GM21390 (cell line): Measurements from ENCODE around the gene EARS2.
"Not testable (repeated sequence)": the region's sequence is repeated elsewhere in the genome, so short reads cannot be mapped to it uniquely, and the experiment has no call there.

Source experiments
- ATAC-seq: cut with Tn5 transposase; IDR thresholded peaks from one replicate; pipeline ENCODE4 v1.9.1; 2021; ENCODE audit not compliant: unreplicated experiment

The EARS2 gene

DNA sequence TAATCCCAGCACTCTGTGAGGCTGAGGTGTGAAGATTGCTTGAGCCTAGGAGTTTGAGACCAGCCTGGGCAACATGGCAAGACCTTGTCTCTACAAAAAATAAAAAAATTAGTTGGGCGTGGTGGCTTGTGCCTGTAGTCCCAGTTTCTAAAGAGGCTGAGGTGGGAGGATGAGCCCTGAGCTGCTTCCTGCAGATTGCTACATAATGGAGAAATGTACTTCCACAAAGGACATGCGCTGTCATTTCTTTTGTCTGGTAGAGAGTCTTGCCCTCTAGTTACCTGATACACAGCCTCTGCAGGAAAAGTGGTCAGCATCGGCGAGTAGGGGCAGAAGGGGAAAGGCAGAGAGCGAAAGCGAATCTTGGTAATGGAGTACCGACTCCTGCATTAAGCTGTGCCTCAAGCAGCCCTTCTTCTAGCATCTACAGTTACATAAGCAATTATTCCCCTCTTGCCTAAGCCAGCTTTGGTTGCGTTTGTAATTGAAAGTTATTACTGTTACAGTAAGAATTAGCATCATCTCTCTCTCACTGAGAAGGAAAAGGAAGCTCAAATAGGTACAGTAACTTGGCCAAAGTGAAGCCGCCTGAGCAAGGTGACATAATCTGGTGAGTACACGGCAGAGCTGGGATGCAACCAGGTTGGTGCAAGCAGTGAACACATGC lies 28.4 kb downstream of the EARS2 start:
- no peak for ATAC-seq

DNA sequence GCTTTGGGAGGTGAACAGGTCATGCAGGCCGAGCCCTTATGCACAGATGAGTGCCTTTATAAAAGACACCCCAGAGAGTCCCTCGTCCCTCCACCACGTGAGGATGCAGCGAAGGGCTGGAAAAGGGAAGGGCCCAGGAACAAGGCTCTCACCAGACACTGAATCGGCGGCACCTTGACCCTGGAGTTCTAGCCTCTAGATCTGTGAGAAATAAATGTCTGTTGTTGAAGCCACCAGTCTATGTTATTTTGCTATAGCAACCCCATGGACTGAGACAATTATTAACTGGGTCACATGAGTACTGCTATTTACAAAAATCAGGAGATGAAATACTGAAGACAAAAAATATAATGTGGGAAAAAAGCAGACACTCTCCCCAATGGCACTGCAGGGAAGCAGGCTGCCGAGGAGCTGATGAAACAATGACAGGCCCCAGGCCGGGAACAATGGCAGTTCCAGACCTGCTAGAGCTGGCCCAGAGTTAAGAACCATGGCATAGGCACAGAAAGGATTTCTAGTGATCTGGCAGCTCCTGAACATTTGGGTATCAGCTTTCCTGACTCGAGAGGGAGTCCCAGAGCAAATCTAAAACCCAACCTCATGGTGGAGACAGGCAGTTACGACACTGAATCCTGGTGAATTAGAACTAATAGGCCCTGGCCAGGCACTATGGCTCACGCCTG lies 29.0 kb downstream of the EARS2 start:
- no peak for ATAC-seq

DNA sequence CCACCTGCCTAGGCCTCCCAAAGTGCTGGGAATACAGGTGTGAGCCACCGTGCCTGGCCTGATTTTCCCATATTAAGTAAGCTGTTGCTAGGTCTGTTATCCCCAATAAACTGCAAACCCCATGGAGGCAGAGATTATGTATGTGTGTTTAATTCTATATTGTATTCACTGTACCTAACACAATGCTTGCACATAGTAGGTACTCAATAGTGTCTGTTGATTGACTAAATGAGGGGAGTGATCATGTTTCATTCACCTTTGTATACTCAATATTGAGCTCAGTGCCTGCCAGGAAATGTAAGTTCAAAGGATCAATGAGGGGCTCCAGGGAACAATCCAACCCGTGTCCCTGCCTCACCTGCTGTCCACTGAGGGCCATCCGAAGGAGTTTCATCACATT lies 32.3 kb downstream of the EARS2 start:
- ATAC-seq: no peak

DNA sequence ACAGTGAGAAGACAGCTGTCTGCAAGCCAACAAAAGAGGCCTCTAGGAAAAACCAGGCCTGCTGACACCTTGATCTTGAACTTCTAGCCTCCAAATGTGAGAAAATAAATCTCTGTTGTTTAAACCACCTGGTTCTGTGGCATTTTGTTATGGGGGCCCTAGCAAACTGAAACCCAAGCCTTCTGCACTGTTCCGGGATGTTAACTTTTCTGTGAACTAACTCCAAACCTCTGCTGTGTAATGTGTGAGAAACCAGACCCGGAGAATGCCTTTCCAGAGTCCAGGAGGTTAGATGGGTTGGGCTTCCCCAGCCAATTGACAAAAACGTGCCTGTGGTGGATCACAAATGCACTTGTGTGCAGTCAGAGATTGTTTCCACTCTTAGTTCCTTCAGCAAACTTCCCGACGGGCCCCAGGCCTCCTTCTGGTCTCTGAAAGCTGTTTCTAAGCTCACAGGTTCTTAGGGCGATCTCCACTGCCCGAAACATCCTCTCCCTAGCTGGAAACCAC lies 33.2 kb downstream of the EARS2 start:
- no peak for ATAC-seq

DNA sequence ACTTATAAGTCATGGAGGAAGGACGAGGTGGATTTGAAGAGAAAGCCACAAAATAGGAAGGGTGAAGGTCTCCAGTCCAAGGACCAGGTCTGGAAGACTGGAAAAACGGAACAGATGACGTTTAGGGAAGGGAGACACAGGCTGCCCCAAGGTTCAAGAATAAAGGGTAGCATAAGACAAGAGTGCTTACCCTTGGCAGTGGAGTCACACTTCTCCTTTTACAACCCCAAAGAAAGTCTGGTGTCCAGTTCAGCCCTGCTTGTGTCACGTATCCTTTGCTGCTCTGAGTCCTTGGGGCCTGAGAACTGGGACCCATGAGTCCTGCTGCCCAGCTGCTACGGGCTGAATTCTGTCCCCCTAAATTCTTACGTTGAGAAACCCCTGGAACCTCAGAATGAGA lies 33.8 kb downstream of the EARS2 start:
- no peak for ATAC-seq

DNA sequence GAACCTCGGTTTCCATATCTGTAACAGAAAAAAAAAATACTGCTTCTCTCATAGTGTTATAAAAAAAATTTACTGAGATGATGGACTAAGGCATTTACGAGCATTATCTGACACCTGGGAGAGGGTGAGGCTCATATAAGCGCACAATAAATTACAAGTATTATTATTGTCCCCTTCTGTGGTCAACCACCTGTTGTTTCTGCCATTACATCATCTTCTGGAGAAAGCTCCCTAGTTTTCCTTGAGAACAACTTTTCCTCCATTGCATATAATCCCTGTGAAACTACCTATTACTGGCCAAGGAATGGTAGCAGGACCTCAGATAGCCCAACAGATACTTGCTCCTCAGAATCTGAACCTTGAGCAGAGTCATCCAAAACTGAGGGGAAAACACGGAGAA lies 35.2 kb downstream of the EARS2 start:
- no peak for ATAC-seq

DNA sequence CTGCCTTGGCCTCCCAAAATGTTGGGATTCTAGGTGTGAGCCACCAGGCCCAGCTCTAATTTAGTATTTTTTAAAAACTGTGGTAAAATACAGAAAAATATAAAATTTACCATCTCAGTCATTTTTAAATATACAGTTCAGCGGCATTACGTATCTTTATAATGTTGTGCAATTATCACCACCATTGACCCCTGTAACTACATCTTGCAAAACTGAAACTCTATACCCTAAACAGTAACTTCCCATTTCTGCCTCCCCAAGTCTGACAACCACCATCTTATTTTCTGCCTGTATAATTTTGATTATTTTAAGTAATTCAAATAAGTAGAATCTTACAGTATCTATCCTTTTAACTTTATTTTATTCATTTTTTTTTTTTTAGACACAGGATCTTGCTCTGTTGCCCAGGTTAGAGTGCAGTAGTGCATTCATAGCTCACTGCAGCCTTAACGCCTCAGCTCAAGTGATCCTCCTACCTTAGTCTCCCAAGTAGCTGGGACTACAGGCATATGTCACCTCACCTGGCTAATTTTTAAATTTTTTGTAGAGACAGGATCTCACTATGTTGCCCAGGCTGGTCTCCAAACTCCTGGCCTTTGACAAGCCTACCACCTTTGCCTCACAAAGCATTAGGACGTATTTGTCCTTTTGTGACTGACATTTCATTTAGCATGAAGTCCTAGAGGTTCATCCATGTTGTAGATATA lies 36.0 kb downstream of the EARS2 start:
- ATAC-seq: no peak

DNA sequence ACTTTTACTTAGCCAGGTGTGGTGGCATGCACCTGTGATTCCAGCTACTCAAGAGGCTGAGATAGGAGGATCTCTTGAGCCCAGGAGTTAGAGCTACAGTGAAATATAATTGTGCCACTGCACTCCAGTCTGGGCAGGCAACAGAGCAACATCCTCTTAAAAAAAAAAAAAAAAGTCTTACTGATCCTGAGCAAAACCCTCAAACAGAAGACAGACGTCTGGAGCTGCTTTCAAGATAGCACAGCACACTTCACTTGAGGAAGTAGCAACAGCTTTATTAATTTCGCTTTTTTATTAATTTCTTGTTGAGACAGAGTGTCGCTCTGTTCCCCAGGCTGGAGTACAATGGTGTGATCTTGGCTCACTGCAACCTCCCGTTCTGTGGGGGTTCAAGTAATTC lies 36.6 kb downstream of the EARS2 start:
- ATAC-seq: no peak

DNA sequence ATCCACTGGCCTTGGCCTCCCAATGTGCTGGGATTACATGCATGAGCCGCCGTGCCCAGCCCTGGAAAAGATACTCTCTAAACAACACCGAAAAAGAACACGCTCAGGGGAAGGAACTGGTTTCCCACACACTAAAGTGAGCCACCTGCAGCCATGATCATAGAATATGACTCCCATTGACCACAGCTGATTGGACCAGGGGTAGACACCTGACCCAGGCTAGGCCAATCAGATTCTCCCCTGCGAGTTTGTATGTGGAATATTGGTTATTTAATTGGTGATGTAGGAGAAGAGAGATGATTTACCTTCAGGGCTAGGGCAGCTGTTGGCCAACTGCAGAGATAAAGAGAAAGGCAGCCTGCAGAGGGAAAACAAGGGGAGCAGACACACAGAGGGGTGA lies 37.9 kb downstream of the EARS2 start:
- ATAC-seq: no peak

DNA sequence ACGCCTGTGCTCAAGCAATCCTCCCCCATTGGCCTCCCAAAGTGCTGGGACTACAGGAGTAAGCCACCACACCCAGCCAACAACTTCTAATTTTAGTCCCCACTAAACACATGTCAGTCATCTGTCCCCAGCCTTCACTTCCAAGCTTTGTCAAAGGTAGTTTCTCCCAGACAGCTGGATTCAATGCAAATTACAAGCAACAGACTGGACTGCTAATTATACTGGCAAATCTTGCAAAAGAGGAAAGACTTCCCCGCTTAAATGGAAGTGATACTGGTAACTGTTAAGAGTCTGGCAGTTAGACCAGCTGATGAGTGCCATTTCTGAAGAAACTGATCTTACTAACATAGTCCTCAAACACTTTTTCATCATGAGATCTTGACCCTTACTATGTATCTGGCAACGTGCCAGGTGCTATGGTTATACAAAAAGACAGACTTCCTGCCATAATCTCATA lies 38.7 kb downstream of the EARS2 start:
- peak; percentile 61 for ATAC-seq

DNA sequence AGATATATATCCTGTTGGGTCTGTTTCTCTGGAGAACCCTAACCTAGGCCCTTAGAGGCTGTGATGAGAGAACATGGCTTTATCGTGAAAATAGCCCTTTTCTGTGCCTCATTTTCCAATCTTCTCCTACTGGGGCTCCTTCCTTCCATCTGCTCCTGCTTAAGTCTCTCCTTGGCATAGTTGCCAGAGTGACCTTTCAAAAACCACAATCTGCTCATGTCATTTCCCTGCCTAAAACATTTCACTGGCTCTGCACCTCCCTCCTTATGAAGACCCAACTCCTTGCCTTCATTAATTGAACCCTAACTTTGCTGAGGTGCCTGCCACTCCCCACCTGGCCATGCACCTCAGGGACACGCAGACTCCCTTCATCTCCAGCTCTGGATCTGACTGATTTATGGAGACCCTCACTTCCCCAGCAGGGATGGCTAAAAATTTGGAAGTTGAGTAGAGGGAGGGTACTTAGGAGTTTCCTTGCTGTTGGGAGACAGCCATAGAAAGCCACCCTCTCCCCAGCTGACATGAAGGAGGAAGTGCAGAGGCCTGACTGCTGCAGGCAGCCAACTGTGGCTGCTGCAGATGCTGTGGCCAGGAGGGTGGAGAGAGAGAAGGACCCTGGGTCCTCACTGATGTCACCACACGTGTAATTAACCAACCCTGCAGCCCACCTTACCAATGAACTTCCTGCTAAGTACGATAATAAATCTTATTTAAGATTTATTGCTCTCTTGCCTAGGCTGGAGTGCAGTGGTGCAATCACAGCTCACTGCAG lies 40.6 kb downstream of the EARS2 start:
- ATAC-seq: no peak

DNA sequence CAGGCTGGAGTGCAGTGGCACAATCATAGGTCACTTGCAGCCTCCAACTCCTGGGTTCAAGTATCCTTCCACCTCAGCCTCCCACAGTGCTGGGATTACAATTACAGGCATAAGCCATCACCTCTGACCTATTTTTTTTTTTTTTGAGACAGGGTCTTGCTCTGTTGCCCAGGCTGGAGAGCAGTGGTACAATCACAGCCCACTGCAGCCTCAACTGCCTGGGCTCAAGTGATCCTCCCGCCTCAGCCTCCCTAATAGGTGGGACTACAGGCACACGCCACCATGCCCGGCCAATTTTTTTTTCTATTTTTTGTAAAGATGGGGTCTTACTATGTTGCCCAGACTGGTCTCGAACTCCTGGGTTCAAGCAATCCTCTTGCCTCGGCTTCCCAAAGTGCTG lies 41.3 kb downstream of the EARS2 start:
- ATAC-seq: no peak

DNA sequence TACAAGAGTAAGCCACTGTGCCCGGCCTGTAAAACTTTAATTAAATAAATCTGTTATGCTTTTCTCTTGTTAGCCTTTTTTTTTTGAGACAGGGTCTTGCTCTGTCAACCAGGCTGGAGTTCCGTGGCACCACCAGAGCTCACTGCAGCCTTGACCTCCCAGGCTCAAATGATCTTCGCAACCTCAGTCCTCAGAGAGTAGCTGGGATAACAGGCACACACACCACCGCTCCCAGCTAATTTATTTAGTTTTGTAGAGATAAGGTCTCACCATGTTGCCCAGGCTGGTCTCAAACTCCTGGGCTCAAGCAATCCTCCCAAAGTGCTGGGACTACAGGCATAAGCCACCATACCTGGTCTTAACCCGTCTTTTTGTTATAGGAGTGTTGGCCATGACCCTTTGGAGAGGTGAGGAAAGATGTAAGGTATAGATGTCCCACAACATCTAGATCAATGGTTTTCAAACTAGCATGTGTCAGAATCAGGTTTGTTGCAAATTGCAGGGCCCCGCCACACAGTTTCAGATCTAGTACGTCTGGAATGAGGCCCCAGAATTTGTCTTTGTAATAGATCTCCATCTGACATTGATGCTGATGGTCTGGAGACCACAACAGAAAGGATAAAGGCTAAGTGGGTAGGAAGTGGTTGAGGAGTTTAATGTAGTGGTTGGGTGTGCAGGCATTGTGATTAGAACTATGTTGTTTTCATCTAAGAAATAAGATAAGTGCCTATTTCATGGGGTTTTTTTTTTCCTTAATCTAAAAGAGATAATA lies 42.6 kb downstream of the EARS2 start:
- ATAC-seq: no peak

DNA sequence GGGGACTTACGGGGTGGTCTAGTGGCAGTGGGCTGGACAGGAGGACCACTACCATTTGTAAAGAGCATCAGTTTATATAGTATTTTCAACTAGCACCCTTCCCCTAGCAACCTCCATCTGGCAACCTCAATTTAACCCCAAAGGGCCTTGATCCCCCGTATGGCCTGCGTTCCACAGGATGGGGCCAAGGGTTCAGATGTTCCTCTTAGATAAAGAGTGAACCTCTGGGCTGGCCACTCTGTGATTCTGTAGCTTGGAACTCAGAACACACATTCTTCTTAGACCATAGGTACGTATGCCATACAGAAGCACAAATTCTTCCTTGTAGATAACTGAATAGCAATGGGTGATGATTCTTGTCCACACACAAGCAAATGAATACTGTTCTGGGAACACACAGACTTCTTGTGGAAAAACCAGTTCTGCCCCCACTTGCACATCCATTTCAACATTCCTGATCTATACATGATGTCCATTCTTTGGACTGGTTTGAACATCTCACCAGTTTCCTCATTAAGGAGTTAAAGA lies 44.9 kb downstream of the EARS2 start:
- no peak for ATAC-seq

DNA sequence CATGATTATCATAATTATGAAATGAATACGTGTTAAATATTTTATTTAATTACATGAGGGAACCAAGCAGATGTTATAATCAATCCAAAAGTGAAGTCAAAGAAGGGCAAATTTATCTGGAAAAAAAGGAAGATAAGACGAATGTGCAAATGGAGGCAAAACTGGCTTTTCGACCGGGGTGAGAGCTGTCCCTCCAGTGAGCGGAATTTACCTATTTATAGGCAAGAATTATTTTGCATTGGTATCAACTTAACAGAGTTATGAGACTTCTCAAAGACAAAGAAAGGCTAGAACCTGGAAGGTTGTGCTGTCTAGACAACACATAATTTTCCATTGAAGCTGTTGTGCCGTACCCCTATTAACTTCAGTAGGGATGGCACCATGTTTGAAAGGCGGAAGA lies 45.4 kb downstream of the EARS2 start:
- ATAC-seq: no peak

DNA sequence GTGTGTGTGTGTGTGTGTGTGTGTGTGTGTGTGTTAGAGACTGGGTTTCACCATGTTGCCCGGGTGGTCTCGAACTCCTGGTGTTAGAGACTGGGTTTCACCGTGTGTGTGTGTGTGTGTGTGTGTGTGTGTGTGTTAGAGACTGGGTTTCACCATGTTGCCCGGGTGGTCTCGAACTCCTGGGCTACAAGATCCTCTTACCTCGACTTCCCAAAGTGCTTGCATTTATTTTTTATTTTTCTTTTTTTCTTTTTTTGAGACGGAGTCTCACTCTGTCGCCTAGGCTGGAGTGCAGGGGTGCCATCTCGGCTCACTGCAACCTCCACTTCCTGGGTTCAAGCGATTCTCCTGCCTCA lies 46.3 kb downstream of the EARS2 start:
- ATAC-seq: not testable (repeated sequence)

DNA sequence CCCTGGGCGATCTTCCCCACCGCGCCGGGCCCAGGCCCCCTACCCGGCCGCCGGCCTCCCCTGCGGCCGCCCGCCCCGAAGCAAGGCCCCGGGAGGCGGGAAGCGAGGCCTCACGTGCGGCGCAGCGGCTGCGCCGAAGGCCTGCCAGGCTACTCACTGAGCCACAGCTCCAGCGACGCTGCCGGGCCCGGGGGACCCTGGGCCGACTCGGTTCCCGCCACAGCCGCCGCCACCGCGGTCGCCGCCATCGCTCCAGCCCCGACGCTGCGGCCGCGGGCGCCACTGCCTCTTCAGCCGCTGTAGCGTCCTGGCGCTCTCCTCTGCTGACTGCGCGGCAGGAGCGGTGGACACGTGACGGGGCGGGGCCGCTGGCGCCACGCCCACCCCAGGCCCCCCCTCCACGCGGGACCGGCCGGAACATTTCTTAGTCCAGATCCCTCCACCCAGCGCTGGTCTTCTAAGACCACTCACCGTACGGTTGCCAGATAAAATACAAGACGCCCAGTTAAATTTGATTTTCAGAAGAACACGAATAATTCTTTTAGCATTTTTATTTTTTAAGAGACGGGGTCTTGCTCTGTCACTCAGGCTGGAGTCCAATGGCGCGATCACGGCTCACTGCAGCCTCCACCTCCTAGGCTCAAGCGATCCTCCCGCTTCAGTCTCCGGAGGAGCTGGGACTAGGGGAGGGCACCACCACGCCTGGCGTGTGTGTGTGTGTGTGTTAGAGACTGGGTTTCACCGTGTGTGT lies 46.8 kb downstream of the EARS2 start, which contains the start of gene GGA2:
GGA2 (minus strand) TSS at position 331 of the 751 bp plus-strand sequence; CDS start at position 248, 83 bp downstream.
- ATAC-seq: peak; percentile 78

DNA sequence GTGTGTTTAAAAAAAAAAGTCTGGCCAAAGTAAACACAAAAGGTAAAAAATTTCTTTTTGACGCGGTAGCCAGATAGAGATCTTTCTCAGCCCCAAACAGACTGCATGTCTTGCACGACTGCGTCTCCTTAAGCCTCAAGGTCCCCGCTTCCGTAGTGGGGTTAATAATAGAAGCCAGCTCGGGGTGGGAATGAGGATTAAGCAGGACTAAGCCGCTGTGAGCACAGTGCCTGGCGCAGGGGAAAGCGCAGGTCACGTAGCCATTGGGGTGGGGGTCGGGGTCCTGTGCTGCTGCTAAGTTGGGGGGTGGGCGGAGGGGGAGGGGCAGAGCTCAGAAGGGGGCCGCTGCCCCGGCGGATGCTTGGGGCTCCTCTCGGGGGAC lies 47.4 kb downstream of the EARS2 start:
- ATAC-seq: no peak

DNA sequence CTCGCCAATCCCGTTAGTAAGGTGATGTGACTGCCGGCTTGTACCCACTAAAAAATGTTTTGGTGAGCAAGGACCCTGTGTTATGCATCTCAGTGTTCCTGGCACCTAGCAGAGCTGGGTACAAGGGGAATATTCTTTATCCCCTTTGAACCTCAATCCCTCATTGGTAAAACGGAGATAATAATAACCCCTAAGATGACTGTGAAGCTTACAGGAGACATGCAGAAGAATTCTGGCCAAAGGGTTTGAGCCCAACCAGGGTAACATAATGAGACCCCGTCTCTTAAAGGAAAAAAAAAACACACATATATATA lies 47.8 kb downstream of the EARS2 start:
- no peak for ATAC-seq
